Adrenal gland (tissue), 5 donors: Measurements from ENCODE around the gene UVRAG.

ENCODE experiments used
- CTCF ChIP-seq, 6 experiments: fragments of 450-650 bp in 4 of 6; fragments of 200-600 bp in 2 of 6; sonication (generic) in 1 of 6; IDR thresholded peaks; 1 replicate in 5 of 6; 2 replicates in 1 of 6; pipeline versions ENCODE4 v1.5.1 to v1.8.0; 2016 to 2021; ENCODE audit warnings: antibody characterized with exemption in 6 of 6, mild to moderate bottlenecking in 2 of 6, moderate library complexity in 1 of 6
- POLR2A ChIP-seq, 2 donors: fragments of 450-650 bp; IDR thresholded peaks; one replicate each; pipeline ENCODE4 v1.6.1; 2017; ENCODE audit warnings: antibody characterized with exemption in 2 of 2, mild to moderate bottlenecking in 2 of 2, moderate library complexity in 1 of 2
- donor health status: DM: no; HTN: no; CAD: no.

GRCh38 chr11:75921808-75922207, 106.8 kb downstream of the UVRAG start:
- no peak for TF ChIP-seq CTCF (IDR thresholded peaks at IDR 0.05)
- no peak for TF ChIP-seq POLR2A (IDR thresholded peaks at IDR 0.05)
